Measurements from ENCODE around the gene PON3.

GRCh38 chr7:95342642-95343307, 53.4 kb downstream of the PON3 start:
- TF ChIP-seq, protein P1, sequence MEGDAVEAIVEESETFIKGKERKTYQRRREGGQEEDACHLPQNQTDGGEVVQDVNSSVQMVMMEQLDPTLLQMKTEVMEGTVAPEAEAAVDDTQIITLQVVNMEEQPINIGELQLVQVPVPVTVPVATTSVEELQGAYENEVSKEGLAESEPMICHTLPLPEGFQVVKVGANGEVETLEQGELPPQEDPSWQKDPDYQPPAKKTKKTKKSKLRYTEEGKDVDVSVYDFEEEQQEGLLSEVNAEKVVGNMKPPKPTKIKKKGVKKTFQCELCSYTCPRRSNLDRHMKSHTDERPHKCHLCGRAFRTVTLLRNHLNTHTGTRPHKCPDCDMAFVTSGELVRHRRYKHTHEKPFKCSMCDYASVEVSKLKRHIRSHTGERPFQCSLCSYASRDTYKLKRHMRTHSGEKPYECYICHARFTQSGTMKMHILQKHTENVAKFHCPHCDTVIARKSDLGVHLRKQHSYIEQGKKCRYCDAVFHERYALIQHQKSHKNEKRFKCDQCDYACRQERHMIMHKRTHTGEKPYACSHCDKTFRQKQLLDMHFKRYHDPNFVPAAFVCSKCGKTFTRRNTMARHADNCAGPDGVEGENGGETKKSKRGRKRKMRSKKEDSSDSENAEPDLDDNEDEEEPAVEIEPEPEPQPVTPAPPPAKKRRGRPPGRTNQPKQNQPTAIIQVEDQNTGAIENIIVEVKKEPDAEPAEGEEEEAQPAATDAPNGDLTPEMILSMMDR (IDR thresholded peaks at IDR 0.05; ENCODE audit: low read depth, low read length), result no peak
- TF ChIP-seq POLR2A (IDR thresholded peaks at IDR 0.05; ENCODE audit: extremely low read depth, insufficient read length), result no peak
- no peak for TF ChIP-seq MAX (IDR thresholded peaks at IDR 0.05; ENCODE audit: low read depth, low read length)
- no peak for TF ChIP-seq MYC (IDR thresholded peaks at IDR 0.05; ENCODE audit: low read depth, low read length)

Data from NB4 (cell line).